Sigmoid colon (tissue), 7 donors: ENCODE measurements around the gene ELMOD1. TPM values are rescaled to one million over a fixed set of nuclear protein-coding genes. Genes with fewer than 3 reads are reported as not detected.

ENCODE experiments used
- DNase-seq: peaks from one replicate; pipeline ENCODE4 v3.0.0-alpha.2; 2019
- H3K27ac ChIP-seq, 4 donors: fragments of 200-600 bp; sonication (generic); one replicate each; pipeline ENCODE4 v1.5.1; 2016 to 2019; ENCODE audit warnings: mild to moderate bottlenecking in 1 of 4
- H3K27me3 ChIP-seq, 3 donors: fragments of 200-600 bp; sonication (generic); one replicate each; pipeline ENCODE4 v1.5.1; 2019; ENCODE audit warnings: mild to moderate bottlenecking in 1 of 3
- H3K36me3 ChIP-seq, 4 donors: fragments of 200-600 bp; sonication (generic); one replicate each; pipeline ENCODE4 v1.5.1; 2016 to 2019
- H3K4me1 ChIP-seq, 4 donors: fragments of 200-600 bp; sonication (generic); one replicate each; pipeline ENCODE4 v1.5.1; 2017 to 2019
- H3K4me3 ChIP-seq, 4 donors: fragments of 200-600 bp; sonication (generic); one replicate each; pipeline ENCODE4 v1.5.1; 2017 to 2019; ENCODE audit warnings: mild to moderate bottlenecking in 2 of 4, moderate library complexity in 1 of 4
- H3K9me3 ChIP-seq, 4 donors: fragments of 200-600 bp in 3 of 4; sonication (generic) in 3 of 4; one replicate each; pipeline versions ENCODE4 v1.5.1 to v1.6.1; 2013 to 2019
- EP300 ChIP-seq, 4 donors: sonication (generic); formaldehyde crosslinking; IDR thresholded peaks; one replicate each; pipeline ENCODE4 v1.6.1; 2017; ENCODE audit warnings: antibody characterized with exemption in 4 of 4
- POLR2A ChIP-seq, 2 donors: fragments of 450-650 bp; IDR thresholded peaks; one replicate each; pipeline ENCODE4 v1.6.1; 2016; ENCODE audit warnings: antibody characterized with exemption in 2 of 2, mild to moderate bottlenecking in 2 of 2, moderate library complexity in 2 of 2
- POLR2AphosphoS5 ChIP-seq, 4 donors: sonication (generic); formaldehyde crosslinking; IDR thresholded peaks; one replicate each; pipeline ENCODE4 v1.6.1; 2017; ENCODE audit warnings: antibody characterized with exemption in 4 of 4
- WGBS, 2 donors: extraction: QIAGEN DNeasy Blood & Tissue Kit; methylation state at CpG; one replicate each; pipeline ENCODE4 v1.1.7; 2013; 5-methylcytosine and 5-hydroxymethylcytosine counted together
- intact Hi-C: fragments of 100-400 bp; cut with DNase I; formaldehyde crosslinking; loops from one replicate; pipeline ENCODE4 v1.15.1; 2023
- polyA plus RNA-seq, 3 donors: library from polyadenylated mRNA; stranded (reverse); fragments of 200-250 nt; gene quantifications; one replicate each; pipeline ENCODE4 v1.2.3, GENCODE V29; 2013
- total RNA-seq, 4 donors: library from RNA; depleted of rRNA; stranded (reverse); fragments of >200 nt; gene quantifications; one replicate each; pipeline ENCODE4 v1.1.0, GENCODE V29; 2016
- TF ChIP-seq, protein P1 (sequence below), 4 experiments: fragments of 450-650 bp in 3 of 4; fragments of 200-600 bp in 1 of 4; IDR thresholded peaks; one replicate each; pipeline ENCODE4 v1.5.1; 2016 to 2019; ENCODE audit warnings: antibody characterized with exemption in 4 of 4, mild to moderate bottlenecking in 3 of 4, moderate library complexity in 2 of 4
- donor health status: healthy with polysubstance abuse.
- donor health status: Bipolar disorder and iron deficiency.
- donor health status: healthy.

ELMOD1 gene
- total and polyA plus RNA-seq, 7 donors = 0.14 to 1.4 (median 0.49) TPM; not detected in 2

DNA sequence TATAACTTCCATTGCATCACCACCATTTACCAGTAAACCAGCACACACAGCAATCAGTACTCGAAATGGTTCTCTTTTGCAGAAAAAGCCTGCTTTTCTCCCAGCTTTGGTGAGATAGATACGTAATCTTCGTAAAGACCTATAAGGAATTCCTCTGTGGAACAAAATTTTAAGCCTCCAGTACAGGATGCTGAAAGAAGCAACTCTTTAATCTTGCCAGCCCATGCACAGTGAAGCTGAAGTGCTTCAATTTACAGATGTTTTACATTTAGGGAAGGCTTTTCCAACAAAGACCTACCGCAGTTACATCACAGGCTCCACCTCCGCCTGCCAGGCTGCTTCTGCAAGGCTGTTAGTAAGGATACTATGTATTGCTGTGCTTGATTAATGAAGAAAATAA lies 1.9 kb downstream of the ELMOD1 start:
- Histone ChIP-seq H3K27ac (no peak overlapping the region), H3K4me3 (no peak overlapping the region), H3K4me1 (peaks cover 0 to 26% (median 23%) of the 10 kb centered on the region in 4 donors), H3K27me3 (peaks cover 3 to 41% (median 19%) of the 10 kb centered on the region in 3 donors), H3K36me3 (no peaks in the 10 kb centered on the region), H3K9me3 (no peaks in the 10 kb centered on the region)
- intact Hi-C loops = no loop called here
- DNase-seq = no peak
- TF ChIP-seq, protein P1, sequence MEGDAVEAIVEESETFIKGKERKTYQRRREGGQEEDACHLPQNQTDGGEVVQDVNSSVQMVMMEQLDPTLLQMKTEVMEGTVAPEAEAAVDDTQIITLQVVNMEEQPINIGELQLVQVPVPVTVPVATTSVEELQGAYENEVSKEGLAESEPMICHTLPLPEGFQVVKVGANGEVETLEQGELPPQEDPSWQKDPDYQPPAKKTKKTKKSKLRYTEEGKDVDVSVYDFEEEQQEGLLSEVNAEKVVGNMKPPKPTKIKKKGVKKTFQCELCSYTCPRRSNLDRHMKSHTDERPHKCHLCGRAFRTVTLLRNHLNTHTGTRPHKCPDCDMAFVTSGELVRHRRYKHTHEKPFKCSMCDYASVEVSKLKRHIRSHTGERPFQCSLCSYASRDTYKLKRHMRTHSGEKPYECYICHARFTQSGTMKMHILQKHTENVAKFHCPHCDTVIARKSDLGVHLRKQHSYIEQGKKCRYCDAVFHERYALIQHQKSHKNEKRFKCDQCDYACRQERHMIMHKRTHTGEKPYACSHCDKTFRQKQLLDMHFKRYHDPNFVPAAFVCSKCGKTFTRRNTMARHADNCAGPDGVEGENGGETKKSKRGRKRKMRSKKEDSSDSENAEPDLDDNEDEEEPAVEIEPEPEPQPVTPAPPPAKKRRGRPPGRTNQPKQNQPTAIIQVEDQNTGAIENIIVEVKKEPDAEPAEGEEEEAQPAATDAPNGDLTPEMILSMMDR (IDR thresholded peaks at IDR 0.05) = no peak
- TF ChIP-seq POLR2AphosphoS5 (IDR thresholded peaks at IDR 0.05) (no peak), EP300 (IDR thresholded peaks at IDR 0.05) (no peak), POLR2A (IDR thresholded peaks at IDR 0.05) (no peak)
- WGBS, 2 donors = 19 to 30% methylated on average over 5 of the region's 5 CpGs

DNA sequence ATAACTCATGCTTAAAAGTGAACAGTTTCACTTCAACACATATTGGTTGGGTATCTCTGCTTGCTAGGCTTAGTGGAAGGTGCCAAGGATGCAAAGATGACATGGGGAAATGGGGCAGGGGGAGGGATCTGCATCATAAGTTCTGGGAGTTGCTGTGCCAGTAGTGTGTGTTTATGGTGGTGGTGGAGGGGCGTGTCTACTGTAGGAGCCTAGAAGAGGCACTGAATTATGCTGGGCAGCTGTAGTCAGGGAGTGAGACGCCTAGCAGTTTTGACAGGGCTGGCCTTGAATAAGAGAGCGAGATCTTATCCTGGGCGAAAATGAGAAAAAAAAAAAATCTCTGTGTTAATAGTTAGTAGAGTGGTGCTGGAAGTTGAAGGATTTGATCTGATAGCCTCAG lies 3.0 kb downstream of the ELMOD1 start:
- Histone ChIP-seq H3K27me3 (peaks cover 2 to 41% (median 17%) of the 10 kb centered on the region in 3 donors), H3K4me1 (peaks cover 0 to 26% (median 23%) of the 10 kb centered on the region in 4 donors), H3K36me3 (no peaks in the 10 kb centered on the region), H3K9me3 (no peaks in the 10 kb centered on the region), H3K4me3 (no peak overlapping the region), H3K27ac (no peak overlapping the region)
- no peak for DNase-seq
- intact Hi-C loops = no loop called here
- TF ChIP-seq EP300 (IDR thresholded peaks at IDR 0.05) = no peak
- no peak for TF ChIP-seq POLR2A (IDR thresholded peaks at IDR 0.05)
- TF ChIP-seq, protein P1 (IDR thresholded peaks at IDR 0.05) = no peak
- no peak for TF ChIP-seq POLR2AphosphoS5 (IDR thresholded peaks at IDR 0.05)
- 13 to 30% methylated on average over 4 of the region's 4 CpGs for WGBS, 2 donors

DNA sequence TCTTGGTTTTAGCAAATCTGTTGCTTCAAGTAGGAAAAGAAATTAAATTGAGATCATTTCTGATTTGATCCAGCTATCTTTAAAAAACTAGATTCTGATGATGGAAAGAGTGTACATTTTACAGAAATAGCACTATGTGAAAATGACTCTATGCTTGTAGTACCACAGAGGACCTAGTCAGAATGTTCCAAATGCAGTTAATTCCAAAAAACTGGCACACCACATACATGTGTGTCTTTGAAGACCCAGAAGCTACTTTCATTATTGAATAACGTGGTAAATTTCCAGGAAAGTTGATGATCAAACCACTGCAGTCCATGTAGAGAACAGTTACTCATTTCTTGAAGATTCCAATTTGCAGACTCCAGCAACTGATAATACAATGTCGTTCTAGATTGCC lies 3.8 kb downstream of the ELMOD1 start:
- intact Hi-C loops = no loop called here
- no peaks in the 10 kb centered on the region for H3K36me3 ChIP-seq
- no peak overlapping the region for H3K27ac ChIP-seq
- WGBS, 2 donors = 23 to 61% methylated on average over 2 of the region's 2 CpGs
- no peaks in the 10 kb centered on the region for H3K9me3 ChIP-seq
- H3K4me1 ChIP-seq = peaks cover 0 to 26% (median 23%) of the 10 kb centered on the region in 4 donors
- H3K4me3 ChIP-seq = no peak overlapping the region
- TF ChIP-seq, protein P1 (IDR thresholded peaks at IDR 0.05) = no peak
- no peak for TF ChIP-seq POLR2AphosphoS5 (IDR thresholded peaks at IDR 0.05)
- TF ChIP-seq POLR2A (IDR thresholded peaks at IDR 0.05) = no peak
- TF ChIP-seq EP300 (IDR thresholded peaks at IDR 0.05) = no peak
- DNase-seq = no peak
- H3K27me3 ChIP-seq = peaks cover 0 to 41% (median 14%) of the 10 kb centered on the region in 3 donors

DNA sequence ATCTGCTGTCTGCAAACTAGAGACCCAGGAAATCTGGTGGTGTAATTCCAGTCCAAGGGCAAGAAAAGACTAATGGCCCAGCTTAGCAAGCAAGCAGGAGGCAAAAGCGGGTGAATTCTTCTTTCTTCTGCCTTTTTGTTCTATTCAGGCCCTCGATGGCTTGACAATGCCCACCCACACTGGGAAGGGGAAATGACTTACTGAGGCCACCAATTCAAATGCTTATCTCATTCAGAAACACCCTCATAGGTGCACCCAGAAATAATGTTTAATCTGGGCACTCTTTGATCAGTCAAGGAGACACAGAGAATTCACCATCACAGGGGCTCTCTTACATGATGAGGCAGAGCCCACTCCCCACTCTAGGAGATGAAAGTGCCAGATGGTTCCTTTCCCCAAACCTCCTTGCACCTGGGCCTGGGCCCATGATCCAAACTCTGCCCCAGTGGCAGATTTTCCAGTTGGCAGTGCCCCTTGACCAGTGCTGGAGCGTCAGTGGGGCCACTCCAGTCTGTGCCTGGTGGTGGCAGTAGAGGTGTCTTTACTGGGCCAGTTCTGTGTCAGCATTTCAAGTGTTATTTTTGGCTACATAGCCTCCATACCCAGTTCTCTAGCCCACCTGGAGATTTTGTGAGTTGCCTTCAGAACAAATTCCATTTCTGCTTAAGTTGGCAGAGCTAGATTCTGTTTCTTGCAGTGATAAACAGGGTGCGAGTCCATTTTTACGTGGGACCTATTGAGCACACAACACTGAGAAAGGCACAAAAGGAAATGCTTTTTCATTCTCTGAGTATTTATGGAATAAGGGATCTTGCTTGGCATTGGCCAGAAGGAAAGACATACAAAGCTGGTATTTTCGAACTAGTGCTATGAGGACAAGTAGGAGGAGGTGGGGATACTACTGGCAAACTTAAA lies 7.5 kb downstream of the ELMOD1 start:
- DNase-seq = no peak
- no peaks in the 10 kb centered on the region for H3K9me3 ChIP-seq
- no peaks in the 10 kb centered on the region for H3K4me1 ChIP-seq
- H3K4me3 ChIP-seq = no peak overlapping the region
- H3K27me3 ChIP-seq = peaks cover 0 to 10% (median 5%) of the 10 kb centered on the region in 3 donors
- intact Hi-C loops = no loop called here
- 57 to 60% methylated on average over 6 of the region's 6 CpGs for WGBS, 2 donors
- H3K27ac ChIP-seq = no peak overlapping the region
- TF ChIP-seq EP300 (IDR thresholded peaks at IDR 0.05) = no peak
- no peak for TF ChIP-seq POLR2AphosphoS5 (IDR thresholded peaks at IDR 0.05)
- TF ChIP-seq, protein P1 (IDR thresholded peaks at IDR 0.05) = no peak
- no peak for TF ChIP-seq POLR2A (IDR thresholded peaks at IDR 0.05)
- H3K36me3 ChIP-seq = no peaks in the 10 kb centered on the region
